GM18951 (cell line): Measurements from ENCODE around the gene CKS2.
A peak's percentile ranks its signal among the peaks of the same experiment; 100 is the strongest.
"Not testable (repeated sequence)": the region's sequence is repeated elsewhere in the genome, so short reads cannot be mapped to it uniquely, and the experiment has no call there.

Experiments
- POLR2A ChIP-seq: IDR thresholded peaks from 4 replicates; pipeline ENCODE4 v1.6.1; 2011; ENCODE audit warnings: mild to moderate bottlenecking; ENCODE audit not compliant: insufficient read length, insufficient read depth; ENCODE audit errors: extremely low read depth
- in situ Hi-C: fragments of 300-500 bp; cut with MboI; formaldehyde crosslinking; loops from one replicate; pipeline ENCODE4 v1.12.0; 2022; ENCODE audit warnings: low sequenced_read_pairs, mixed read lengths, inconsistent platforms; ENCODE audit not compliant: unreplicated experiment

CKS2 gene

DNA sequence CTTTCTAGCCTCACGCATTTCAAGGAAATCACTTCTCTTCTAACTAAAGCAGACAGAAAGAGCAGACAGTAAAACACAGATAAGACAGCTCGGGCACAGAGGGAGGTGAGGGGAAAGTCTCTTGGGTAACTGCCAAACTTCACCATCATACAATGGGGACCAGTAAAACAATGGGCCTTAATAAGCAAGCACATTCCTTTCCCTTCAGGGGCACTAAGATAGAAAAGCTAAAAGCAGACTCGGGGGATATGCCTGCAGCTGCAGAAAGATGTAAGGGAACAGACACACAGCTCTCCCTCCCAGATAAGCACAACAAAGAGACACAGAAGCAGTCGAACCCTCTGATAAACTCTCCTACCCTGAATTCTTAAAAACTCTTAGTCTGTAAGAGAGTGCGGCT lies 15.6 kb upstream of the CKS2 start:
- in situ Hi-C loops: no loop called here

DNA sequence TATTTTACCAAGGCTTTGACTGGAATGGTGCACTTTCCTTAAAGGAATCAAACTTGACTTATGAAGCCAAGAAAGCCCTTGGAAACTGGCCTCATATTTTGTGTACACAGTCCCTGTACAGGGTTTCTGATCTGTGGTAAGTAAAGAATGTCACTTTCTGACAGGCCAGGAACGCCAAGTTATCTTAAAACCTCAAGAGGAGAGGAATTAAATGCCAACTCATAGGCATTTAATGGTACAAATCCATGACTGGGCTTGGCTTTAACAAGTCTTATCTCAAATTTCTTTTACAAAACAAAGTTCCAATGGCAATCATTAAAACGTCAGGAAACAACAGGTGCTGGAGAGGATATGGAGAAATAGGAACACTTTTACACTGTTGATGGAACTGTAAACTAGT lies 9.0 kb upstream of the CKS2 start:
- in situ Hi-C loops: not testable (repeated sequence)

More for the DNA sequence above, 15.6 kb upstream of the CKS2 start:
- TF ChIP-seq POLR2A: no peak

DNA sequence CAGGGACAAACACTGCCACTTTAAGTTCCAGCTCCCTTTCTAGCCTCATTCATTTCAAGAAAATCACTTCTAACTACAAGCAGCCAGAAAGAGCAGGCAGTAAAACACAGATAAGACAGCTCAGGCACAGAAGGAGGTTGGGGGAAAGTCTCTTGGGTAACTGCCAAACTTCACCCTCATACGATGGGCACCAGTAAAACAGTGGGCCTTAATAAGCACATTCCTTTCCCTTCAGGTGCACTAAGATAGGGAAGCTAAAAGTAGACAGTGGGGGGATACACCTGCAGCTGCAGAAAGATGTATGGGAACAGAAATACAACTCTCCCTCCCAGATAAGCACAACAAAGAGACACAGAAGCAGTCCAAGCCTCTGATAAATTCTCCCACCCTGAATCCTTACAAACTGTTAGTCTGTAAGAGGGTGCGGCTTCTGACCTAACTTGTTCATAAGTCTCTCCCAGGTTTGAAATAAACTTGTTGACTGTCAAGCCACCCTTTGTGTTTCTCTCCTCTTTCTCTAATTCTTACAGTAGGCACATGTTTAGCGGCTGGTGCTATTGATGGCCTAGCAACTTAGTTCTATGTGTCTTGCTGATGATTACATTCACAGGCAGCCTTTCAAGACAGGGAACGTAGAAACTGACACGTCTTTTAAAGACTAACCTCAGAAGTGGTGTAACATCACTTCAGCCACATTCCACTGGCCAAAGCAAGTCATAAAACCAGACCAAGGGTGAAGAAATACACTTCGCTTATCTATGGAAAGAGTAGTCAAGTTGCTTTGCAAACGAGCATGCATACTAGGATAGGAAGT lies 6.8 kb upstream of the CKS2 start:
- no peak for TF ChIP-seq POLR2A
- in situ Hi-C loops: no loop called here

DNA sequence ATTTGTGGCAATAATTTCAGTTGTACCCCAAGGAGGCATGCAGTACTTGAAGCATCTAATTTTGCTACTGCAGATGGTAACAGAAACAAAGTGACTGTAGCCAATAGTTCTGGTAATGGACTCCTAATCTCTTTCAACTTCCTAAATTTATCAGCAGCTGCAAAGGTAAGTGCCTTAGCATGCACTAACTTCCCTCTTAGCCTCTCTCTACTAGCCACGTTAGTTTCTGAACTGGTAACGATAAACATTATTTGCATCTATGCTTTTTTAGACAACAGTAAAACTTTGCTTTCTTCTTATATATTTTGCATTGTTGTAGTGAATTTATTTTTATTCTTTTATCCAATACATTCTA lies 6.2 kb upstream of the CKS2 start:
- TF ChIP-seq POLR2A: no peak
- in situ Hi-C loops: no loop called here

DNA sequence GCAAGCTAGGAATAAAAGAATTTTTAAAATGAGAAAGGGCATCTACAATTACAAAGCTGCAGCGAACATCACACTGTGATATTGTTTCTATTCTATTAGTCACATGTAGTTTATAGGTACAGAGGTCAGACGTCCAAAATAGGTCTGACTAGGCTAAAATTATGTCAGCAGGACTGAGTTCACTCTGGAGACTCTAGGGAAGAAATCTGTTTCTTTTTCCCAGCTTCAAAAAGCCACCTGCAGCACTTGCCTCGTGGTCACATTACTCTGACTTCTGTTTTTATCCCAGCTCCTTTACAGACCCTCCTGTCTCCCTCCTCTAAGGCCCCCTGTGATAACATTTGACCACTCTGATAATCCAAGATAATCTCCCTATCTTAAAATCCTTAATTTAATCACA lies 5.1 kb upstream of the CKS2 start:
- in situ Hi-C loops: no loop called here

DNA sequence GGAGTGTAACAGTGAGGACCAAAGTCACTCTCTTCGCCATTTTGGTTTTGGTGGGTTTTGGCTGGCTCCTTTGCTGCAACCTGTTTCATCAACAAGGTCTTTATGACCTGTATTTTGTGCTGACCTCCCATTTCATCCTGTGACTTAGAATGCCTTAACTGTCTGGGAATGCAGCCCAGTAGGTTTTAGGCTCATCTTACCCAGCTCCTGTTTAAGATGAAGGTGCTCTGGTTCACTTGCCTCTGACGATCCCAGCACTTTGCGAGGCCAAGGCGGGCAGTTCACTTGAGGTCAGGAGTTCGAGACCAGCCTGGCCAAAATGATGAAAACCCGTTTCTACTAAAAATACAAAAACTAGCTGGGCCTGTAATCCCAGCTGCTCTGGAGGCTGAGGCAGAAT lies 1.8 kb upstream of the CKS2 start:
- no peak for TF ChIP-seq POLR2A
- in situ Hi-C loops: no loop called here

More for the DNA sequence above, 5.1 kb upstream of the CKS2 start:
- no peak for TF ChIP-seq POLR2A

DNA sequence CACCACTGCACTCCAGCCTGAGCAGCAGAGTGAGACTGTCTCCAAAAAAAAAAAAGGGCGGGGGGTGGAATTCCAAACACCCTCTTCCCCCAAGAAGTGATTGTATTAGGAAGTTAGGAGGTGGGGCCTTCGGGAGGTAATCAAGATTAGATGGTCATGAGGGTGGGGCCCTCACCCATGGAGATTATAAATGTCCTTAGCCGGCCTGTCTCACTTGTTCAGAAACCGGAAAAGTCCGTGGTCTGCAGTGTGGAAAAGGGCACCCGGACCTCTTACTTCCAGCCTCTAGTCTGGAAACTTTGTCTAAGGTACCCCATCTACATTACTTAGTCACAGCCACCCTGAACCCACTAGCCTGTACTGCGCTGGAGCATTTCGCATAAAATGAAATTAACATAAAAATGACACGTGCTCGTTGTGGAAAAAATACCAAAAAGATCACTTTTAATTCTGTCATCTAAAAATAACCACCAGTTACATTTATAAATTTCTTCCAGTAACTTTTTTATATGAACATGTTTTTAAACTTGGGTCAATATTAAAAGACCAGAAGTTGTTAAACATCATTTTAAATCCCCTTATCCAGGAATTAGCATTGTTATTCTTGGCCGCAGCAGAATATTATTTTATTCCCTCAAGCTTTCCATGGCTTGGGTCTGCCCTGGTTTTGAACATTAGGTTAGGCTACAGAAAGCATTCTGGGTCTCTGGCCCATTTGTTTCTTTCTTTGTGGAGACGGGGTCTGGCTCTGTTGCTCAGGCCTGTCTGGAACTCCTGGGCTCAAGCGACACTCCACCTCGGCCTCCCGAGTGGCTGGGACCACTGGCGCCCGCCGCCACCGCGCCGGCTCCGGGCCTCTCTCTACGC lies 1.2 kb upstream of the CKS2 start:
- in situ Hi-C loops: no loop called here
- TF ChIP-seq POLR2A: no peak

DNA sequence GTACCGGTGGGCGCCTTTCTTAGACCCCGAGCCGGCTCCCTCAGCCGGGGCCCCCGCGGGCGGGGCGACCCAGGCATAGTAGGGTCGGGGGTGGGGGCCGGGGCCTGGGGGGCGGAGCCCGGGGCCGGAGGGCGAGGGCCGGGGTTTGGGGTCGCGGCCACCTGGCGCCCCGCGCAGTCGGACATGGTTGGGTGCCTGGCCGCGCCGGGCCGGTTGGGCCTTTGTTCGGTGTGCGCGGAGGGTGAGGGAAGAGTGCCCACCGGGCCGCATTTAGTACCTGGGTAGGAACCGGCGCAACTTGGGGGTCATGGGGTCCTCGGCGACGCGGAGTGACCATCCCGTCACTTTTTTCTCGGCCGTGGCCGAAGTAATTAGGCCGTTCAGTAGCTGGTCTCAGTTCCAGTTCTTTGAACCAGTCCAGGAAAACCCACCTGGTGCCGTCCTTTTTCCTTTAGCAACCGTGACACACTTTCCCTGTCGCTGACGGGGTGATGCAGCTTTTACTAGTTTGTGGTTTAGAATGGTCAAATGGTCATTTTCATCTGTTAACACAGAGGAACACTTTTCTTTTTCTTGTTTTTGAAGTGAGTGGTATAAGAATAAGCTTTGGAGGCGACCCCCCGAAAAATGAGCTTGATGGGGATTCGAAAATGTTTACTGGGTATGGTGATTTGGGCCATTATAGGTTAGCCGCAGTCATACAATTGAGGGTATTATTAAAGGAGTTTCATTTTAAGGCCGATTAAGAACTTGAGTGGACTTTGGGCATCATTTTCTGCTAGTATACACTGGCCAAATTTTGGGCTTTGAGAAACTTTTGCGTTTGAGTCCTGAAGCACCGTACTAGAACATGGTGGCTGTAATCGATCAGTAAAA lies 589 bp downstream of the CKS2 start:
- TF ChIP-seq POLR2A: no peak
- in situ Hi-C loops: no loop called here

DNA sequence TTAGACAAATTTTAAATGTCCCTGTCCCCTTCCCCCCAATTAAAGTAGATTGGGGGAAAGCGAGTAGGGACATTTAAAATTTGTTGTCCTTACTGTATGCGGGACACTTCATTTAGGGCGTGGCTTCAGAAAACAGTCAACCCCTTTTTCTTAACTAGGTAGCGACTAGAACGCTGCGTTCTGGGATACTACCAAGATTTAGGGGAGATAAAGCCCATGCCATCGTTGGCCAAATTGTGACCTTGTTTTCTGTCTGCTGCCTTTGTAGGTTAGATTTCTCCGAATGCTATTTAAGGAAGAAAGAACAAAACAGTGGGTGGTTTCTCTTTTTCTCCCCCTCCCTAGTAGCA lies 1.2 kb downstream of the CKS2 start:
- TF ChIP-seq POLR2A: no peak
- in situ Hi-C loops: no loop called here

DNA sequence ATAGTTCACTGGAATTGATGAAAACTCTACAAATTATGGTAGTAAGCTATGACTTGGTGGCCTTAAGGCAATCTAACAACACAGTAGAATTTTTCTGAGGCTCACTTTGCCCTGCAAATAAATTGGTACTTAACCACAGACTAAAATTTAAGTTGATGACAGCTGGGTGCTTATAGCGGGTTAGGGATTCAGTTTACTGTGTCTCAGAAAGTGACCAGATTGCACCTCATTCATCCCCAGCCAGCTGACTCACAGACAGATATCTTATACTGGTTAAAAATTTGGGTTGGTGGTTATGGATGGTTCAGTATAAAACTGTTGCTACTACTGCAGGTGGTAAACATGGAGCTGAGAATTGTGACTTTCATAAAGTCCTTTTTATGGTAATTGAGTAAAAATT lies 2.8 kb downstream of the CKS2 start:
- in situ Hi-C loops: no loop called here
- TF ChIP-seq POLR2A: no peak

DNA sequence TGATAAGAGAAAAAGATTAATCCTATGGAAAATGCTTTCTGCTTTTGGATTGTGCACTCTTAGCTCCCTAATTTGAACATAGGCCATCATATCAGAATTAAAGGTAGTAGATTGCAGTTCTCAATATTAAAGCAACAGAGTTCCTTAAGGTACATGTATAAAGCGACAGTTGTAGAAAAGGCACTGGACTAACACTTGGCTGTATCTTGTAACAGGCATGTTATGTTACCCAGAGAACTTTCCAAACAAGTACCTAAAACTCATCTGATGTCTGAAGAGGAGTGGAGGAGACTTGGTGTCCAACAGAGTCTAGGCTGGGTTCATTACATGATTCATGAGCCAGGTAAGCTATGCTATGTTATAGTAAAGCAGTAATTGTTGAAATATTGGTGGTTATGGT lies 4.0 kb downstream of the CKS2 start:
- in situ Hi-C loops: no loop called here
- no peak for TF ChIP-seq POLR2A

DNA sequence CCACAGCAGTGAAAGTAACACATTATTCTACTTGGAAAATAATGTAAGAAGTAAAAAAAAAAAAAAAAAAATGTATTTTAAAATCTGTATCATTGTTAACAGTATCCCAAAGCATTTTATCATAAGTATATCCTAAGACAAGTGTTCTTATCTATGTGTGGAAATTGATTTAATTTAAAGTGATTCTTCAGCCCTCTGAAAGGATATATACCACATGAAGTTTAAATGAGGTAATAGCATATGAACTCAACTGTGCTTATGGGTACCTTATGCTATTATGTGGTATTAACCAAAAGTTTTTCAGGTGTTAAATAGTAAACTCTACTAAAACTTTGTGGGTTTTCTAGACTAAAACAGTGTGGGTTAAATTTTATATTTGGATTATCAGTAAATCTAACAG lies 4.5 kb downstream of the CKS2 start:
- in situ Hi-C loops: no loop called here

DNA sequence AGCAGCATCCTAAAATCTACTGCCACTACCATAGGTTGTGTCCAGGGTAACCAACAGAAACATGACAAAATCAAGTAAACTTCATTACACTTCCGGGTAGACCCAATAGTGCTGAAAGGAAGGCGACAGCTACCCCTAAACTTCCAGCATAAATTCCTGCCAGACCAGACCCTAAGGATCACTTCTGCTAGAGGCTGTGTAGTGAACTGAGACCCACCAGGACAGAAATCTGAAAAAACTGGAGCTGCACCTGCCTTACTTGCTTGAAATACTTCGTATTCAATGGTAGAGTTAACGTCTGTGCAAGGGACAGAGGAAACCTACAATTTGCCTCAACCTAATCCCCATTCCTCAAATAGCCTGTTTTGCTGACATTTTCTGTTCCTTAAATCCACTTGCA lies 6.3 kb downstream of the CKS2 start:
- peak; percentile 37 for TF ChIP-seq POLR2A
- in situ Hi-C loops: no loop called here

More for the DNA sequence above, 4.5 kb downstream of the CKS2 start:
- no peak for TF ChIP-seq POLR2A
